ENCODE measurements around the gene TMCC1. TPM values are rescaled to one million over a fixed set of nuclear protein-coding genes. Genes with fewer than 3 reads are reported as not detected.
A peak's percentile ranks its signal among the peaks of the same experiment; 100 is the strongest.

The TMCC1 gene
- polyA plus RNA-seq, 2 of the 4 experiments (the other 2 are of a cell fraction): 30.3 to 75.7 TPM

DNA sequence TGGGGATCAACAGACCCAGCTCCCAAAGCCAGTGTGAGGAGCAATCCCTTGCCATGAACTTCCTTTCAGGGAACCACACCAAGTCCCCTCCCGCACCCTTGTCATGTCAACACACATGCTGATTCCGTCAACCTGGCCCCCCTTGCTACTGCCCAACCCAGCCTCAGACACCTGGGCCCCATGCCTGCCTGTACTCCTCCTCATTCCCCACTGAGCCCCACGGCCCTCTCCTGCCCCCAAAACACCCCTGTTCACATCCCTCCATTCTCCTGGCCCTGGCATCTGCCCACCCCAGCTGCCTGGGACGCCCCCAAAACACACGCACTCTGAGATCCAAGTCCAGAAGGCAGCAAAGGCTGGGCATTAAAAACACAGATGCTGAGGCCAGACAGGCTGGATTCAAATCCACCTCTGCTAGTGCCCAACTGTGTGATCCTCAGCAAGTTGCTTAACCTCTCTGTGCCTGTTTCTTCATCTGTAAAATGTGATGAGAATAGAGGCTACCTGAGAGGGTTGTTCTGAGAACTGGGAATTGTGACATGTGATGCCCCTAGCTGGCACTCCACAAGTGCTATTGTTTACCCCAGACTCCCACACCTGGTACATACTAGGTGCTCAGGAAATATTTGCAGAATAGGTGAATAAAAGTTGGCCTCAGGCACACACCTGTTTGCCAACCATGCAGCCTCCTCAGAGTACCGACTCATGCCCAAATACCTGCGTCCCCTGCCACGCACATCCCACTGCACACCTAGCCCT lies 289.3 kb downstream of the TMCC1 start:
- DNase-seq (ENCODE audit: low read depth in 1 of 2, low spot score in 1 of 2) (no peak), FAIRE-seq (no peak), ATAC-seq (no peak)
- ChIA-PET POLR2A (no interaction called here), CTCF (interaction anchor here (0.6 kb wide), 1 partner anchor 117 kb away, joined by 3 read pairs; no protein-coding TSS in a partner anchor)
- no peak for TF ChIP-seq CHD4 (IDR thresholded peaks at IDR 0.05; ENCODE audit: borderline replicate concordance)
- no peak for TF ChIP-seq RAD21 (conservative IDR thresholded peaks at IDR 0.05 in 1 of 2, IDR thresholded peaks at IDR 0.05 in 1 of 2)
- no peak for TF ChIP-seq NR3C1 (IDR thresholded peaks at IDR 0.05)
- TF ChIP-seq POLR2AphosphoS2 (conservative IDR thresholded peaks at IDR 0.05; ENCODE audit: low read length): no peak
- TF ChIP-seq RNF2 (IDR thresholded peaks at IDR 0.05; ENCODE audit: borderline replicate concordance, low read depth): no peak
- TF ChIP-seq MAX (IDR thresholded peaks at IDR 0.05): no peak
- no peak for TF ChIP-seq EHMT2 (IDR thresholded peaks at IDR 0.05; ENCODE audit: low read depth)
- TF ChIP-seq JUNB (IDR thresholded peaks at IDR 0.05): no peak
- TF ChIP-seq CHD2 (IDR thresholded peaks at IDR 0.05; ENCODE audit: low read length, partially characterized antibody): no peak
- no peak for TF ChIP-seq RARB (CRISPR knock-in tag; IDR thresholded peaks at IDR 0.05)
- no peak for TF ChIP-seq MAFK (IDR thresholded peaks at IDR 0.05; ENCODE audit: partially characterized antibody)
- no peak for TF ChIP-seq MAZ (IDR thresholded peaks at IDR 0.05; ENCODE audit: borderline replicate concordance, low read depth, low read length)
- TF ChIP-seq KDM5A (IDR thresholded peaks at IDR 0.05): no peak
- no peak for TF ChIP-seq HOXA7 (CRISPR knock-in tag; IDR thresholded peaks at IDR 0.05)
- no peak for TF ChIP-seq RCOR1 (IDR thresholded peaks at IDR 0.05; ENCODE audit: low read depth, low read length)
- peak; percentile 60; the same call in 1 of the 2 replicates for TF ChIP-seq KDM1A (IDR thresholded peaks at IDR 0.05; ENCODE audit: low read depth)
- peak; percentile 56; the same call in 1 of the 2 replicates for TF ChIP-seq HDAC2 (IDR thresholded peaks at IDR 0.05)
- TF ChIP-seq ZFP36 (IDR thresholded peaks at IDR 0.05; ENCODE audit: borderline replicate concordance, partially characterized antibody): peak; percentile 70
- no peak for TF ChIP-seq HMGXB4 (CRISPR knock-in tag; IDR thresholded peaks at IDR 0.05; ENCODE audit: borderline replicate concordance)
- TF ChIP-seq ZC3H11A (IDR thresholded peaks at IDR 0.05): no peak
- TF ChIP-seq CBX8 (IDR thresholded peaks at IDR 0.05): no peak
- TF ChIP-seq TP53 (CRISPR knock-in tag; IDR thresholded peaks at IDR 0.05): no peak
- TF ChIP-seq HES2 (IDR thresholded peaks at IDR 0.05): no peak
- TF ChIP-seq, protein P1, sequence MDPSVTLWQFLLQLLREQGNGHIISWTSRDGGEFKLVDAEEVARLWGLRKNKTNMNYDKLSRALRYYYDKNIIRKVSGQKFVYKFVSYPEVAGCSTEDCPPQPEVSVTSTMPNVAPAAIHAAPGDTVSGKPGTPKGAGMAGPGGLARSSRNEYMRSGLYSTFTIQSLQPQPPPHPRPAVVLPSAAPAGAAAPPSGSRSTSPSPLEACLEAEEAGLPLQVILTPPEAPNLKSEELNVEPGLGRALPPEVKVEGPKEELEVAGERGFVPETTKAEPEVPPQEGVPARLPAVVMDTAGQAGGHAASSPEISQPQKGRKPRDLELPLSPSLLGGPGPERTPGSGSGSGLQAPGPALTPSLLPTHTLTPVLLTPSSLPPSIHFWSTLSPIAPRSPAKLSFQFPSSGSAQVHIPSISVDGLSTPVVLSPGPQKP (IDR thresholded peaks at IDR 0.05; ENCODE audit: low read depth, low read length): no peak
- no peak for TF ChIP-seq ATOH8 (CRISPR knock-in tag; IDR thresholded peaks at IDR 0.05; ENCODE audit: low read depth)
- Histone ChIP-seq H3K4me2 (peak overlapping the region; percentile 86), H3K4me3 (peak overlapping the region; percentile 89), H3K9me3 (no peaks in the 10 kb centered on the region), H3K27ac (peak overlapping the region; percentile 62 to 97; a peak in 5 of 6 replicates), H3K4me1 (peaks cover 68% of the 10 kb centered on the region)
- WGBS (ENCODE audit: missing lambda C conversion rate): 78% methylated on average over 7 of the region's 8 CpGs

Data from A549 (cell line).